Left ventricle myocardium inferior (tissue), 1 donor: ENCODE results near the gene ZRANB1. TPM values are rescaled to one million over a fixed set of nuclear protein-coding genes. Genes with fewer than 3 reads are reported as not detected.

Source experiments
- DNase-seq: peaks from one replicate; pipeline ENCODE4 v3.0.0-alpha.2; 2020
- H3K27ac ChIP-seq: fragments of 200-600 bp; replicated peaks from 2 replicates; pipeline ENCODE4 v1.8.0; 2021
- H3K27me3 ChIP-seq: fragments of 200-600 bp; 2 replicates; pipeline ENCODE4 v1.8.0; 2021; ENCODE audit warnings: low read depth
- H3K36me3 ChIP-seq: fragments of 200-600 bp; 2 replicates; pipeline ENCODE4 v1.8.0; 2021
- H3K4me1 ChIP-seq: fragments of 200-600 bp; 2 replicates; pipeline ENCODE4 v1.8.0; 2021
- H3K4me3 ChIP-seq: fragments of 200-600 bp; 2 replicates; pipeline ENCODE4 v1.8.0; 2021; ENCODE audit warnings: mild to moderate bottlenecking, moderate library complexity
- H3K9me3 ChIP-seq: fragments of 200-600 bp; replicated peaks from 2 replicates; pipeline ENCODE4 v1.8.0; 2021
- intact Hi-C: fragments of 100-400 bp; cut with micrococcal nuclease; formaldehyde crosslinking; loops from one replicate; pipeline ENCODE4 v1.11.0; 2022
- total RNA-seq: library from RNA; stranded (reverse); fragmentation: NEBNext Ultra II Directional; extraction: Animal tissue kit (Norgen Biotek cat#: 25700); gene quantifications from one replicate; pipeline ENCODE4 v1.2.1, GENCODE V29; 2021
- TF ChIP-seq, protein P1 (sequence below): fragments of 200-600 bp; IDR thresholded peaks from 2 replicates; pipeline ENCODE4 v1.8.0; 2021; ENCODE audit warnings: antibody characterized with exemption, mild to moderate bottlenecking, borderline replicate concordance
- donor health status: DM: no; HTN: yes; CAD: no; lungs with severe emphysema.

Gene ZRANB1
- total RNA-seq, 1 donor from 2014 or later: 25.3 TPM

DNA sequence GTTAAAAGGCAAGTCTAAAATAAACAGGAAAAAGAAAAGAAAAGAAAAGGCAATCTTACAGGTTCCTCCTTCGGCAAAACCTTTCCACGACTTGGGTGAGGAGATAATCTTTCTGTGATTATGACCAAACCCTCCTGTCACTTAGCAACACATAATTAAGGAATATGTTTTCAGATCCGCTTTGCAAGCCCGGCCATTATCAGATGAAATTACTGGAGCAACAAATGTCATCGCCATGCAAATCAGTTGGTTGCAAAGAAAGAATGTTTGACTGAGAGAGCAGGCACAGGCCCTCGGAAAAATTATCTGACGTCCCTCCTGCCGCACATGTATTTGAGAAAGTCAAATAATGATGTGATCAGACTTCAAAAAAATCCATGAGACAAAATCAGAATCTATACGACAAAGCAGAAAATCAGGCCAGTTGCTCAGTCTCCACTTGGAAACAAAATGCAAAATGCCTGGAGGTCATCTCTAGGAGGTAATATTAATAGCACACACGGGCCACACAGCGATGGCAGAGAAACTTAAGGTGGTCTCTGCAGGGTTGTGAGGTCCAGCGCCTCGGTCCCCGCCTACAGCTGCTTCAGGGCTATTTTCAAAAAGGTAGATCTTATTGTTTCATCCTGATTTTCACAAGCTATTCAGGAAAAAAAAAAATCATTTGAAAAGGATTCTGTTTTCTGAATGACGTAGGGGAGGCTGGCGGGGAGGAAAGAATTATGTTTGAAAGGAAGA is 82.7 kb downstream of the ZRANB1 start:
- intact Hi-C loops: no loop called here
- Histone ChIP-seq H3K27ac (peak overlapping the region; percentile 73), H3K9me3 (peaks cover under 1% of the 10 kb centered on the region), H3K4me1 (peaks cover 92% of the 10 kb centered on the region), H3K27me3 (no peaks in the 10 kb centered on the region), H3K36me3 (peaks cover 8% of the 10 kb centered on the region), H3K4me3 (peak overlapping the region; percentile 41)
- TF ChIP-seq, protein P1, sequence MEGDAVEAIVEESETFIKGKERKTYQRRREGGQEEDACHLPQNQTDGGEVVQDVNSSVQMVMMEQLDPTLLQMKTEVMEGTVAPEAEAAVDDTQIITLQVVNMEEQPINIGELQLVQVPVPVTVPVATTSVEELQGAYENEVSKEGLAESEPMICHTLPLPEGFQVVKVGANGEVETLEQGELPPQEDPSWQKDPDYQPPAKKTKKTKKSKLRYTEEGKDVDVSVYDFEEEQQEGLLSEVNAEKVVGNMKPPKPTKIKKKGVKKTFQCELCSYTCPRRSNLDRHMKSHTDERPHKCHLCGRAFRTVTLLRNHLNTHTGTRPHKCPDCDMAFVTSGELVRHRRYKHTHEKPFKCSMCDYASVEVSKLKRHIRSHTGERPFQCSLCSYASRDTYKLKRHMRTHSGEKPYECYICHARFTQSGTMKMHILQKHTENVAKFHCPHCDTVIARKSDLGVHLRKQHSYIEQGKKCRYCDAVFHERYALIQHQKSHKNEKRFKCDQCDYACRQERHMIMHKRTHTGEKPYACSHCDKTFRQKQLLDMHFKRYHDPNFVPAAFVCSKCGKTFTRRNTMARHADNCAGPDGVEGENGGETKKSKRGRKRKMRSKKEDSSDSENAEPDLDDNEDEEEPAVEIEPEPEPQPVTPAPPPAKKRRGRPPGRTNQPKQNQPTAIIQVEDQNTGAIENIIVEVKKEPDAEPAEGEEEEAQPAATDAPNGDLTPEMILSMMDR: no peak
- DNase-seq: no peak

DNA sequence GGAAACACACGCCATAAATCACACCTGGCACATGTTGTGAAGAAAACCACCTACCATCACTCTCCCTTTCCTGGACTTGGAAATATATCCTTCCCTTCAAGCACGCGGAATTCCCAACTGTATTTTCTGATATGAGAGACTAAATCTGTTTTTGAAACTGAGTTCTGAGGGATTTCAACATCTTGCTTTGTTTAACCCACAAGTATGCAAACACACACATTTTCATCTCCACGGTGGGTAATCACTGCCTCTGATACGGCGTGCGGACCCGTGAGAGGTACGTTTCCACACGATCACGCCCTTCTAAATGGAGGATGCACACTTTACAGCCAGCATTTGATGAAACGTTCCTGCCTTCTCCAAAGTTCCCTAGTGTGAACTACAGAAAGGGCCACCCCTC is 83.4 kb downstream of the ZRANB1 start:
- Histone ChIP-seq H3K9me3 (no peaks in the 10 kb centered on the region), H3K27ac (peak overlapping the region; percentile 73), H3K36me3 (peaks cover 8% of the 10 kb centered on the region), H3K4me1 (peaks cover 90% of the 10 kb centered on the region), H3K4me3 (no peak overlapping the region), H3K27me3 (no peaks in the 10 kb centered on the region)
- DNase-seq: no peak
- intact Hi-C loops: no loop called here
- TF ChIP-seq, protein P1: no peak

DNA sequence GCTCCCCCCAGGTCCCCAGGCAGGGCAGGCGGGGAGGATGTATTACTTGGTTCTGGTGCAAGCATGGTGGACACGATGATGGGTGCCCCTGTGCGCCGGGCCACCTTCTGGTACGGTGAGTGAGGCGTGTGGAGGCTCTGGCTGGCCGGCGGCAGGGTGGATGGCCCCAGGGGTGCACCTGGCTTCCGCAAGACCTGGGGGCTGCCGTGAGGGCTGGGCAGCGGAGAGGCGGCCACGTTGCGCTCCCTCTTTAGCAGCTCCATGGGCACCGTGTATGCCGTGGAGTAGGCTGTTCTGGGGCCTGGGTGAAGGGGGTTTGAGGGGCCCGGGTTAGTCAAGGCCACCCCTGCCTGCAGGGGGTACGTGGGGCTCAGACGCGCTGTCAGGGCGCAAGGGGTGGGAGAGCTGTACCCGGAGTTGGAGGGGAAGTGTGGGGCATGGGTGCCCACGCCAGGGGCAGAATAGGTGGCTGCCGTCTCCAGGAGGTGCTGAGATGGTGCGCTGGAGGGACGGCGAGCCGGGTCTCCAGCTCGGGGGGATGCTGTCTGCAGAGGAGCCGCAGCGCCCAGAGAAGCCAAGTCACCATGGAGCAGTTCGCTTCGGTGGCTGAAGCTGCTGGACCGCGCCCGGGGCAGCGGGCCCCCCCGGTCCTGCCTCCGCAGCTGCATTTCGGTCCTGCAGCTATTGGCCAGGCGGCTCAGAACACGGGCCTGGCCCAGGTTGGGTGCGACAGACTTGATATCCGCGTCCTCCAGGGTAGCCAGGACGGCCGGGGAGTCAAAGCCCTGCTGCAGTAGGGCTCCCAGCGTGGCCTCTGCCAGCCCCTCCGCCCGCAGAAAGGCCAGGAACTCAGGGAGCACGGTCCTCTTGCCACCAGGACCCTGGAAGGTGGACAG is 84.4 kb downstream of the ZRANB1 start:
- Histone ChIP-seq H3K9me3 (no peaks in the 10 kb centered on the region), H3K4me1 (peaks cover 89% of the 10 kb centered on the region), H3K27ac (peak overlapping the region; percentile 73), H3K4me3 (no peak overlapping the region), H3K36me3 (peaks cover 8% of the 10 kb centered on the region), H3K27me3 (no peaks in the 10 kb centered on the region)
- intact Hi-C loops: no loop called here
- DNase-seq: no peak
- TF ChIP-seq, protein P1: no peak

DNA sequence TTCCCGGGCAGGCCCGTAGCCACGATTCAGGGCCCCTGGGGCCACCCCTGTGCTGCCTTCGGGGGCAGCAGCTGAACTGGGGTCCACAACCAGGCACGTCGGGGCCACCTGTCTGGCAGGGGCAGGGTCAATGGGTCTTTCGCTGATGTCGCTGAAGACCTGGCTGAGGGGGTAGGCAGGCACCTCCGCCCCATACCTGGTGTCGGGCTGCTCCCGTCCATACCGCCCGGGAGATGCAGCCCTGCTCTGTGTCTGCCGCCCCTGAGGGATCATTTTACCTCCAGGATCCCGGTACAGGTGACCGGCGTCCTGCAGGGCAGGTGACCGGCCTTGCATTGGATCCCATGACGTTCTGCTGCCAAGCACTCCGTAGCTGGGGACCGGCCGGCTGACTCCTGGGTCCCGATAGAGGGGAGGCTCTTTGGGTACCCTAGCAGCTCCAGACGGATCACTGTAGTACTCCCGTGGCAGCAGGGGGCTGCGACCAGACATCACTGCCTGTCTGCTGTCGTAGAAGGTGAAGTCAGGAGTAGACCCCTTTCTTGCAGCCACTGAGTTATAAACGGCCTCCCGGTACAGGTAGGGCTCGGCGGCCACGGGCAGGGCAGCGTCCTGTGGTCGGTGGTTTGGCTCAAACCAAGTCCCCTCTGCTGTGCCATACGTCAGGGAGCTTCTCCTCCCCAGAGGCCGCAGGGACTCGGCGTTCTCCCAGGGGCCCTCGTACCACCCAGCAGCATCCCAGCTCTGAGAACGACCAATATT is 85.2 kb downstream of the ZRANB1 start:
- TF ChIP-seq, protein P1: no peak
- intact Hi-C loops: no loop called here
- Histone ChIP-seq H3K36me3 (peaks cover 8% of the 10 kb centered on the region), H3K4me3 (no peak overlapping the region), H3K9me3 (no peaks in the 10 kb centered on the region), H3K27me3 (no peaks in the 10 kb centered on the region), H3K4me1 (peaks cover 82% of the 10 kb centered on the region), H3K27ac (peak overlapping the region; percentile 56)
- no peak for DNase-seq
